A549 (cell line): ENCODE results near the gene SPEF1.

ENCODE experiments used
- CHD2 ChIP-seq: fragments of 150-350 bp; IDR thresholded peaks from 2 replicates; pipeline ENCODE4 v1.6.1; 2014; ENCODE audit warnings: low read length; ENCODE audit not compliant: partially characterized antibody
- EP300 ChIP-seq, 2 experiments: fragments of >200 bp; sonication (Bioruptor Twin); formaldehyde crosslinking; IDR thresholded peaks; 2 replicates in 1 of 2; 3 replicates in 1 of 2; pipeline ENCODE4 v1.6.1; 2016 to 2017
- ESRRA ChIP-seq: fragments of 150-350 bp; IDR thresholded peaks from 2 replicates; pipeline ENCODE4 v1.6.1; 2014; ENCODE audit warnings: mild to moderate bottlenecking, low read length, borderline replicate concordance
- FOSL2 ChIP-seq, 2 experiments: fragments of 450-650 bp in 1 of 2; fragments of >200 bp in 1 of 2; sonication (Bioruptor Twin) in 1 of 2; formaldehyde crosslinking; IDR thresholded peaks; 2 replicates each; pipeline versions ENCODE4 v1.5.0 to v1.6.1; 2016 to 2020; ENCODE audit warnings: mild to moderate bottlenecking in 1 of 2, moderate library complexity in 1 of 2
- MAZ ChIP-seq: fragments of 150-350 bp; IDR thresholded peaks from 2 replicates; pipeline ENCODE4 v1.6.1; 2014; ENCODE audit warnings: antibody characterized with exemption, low read depth, low read length, borderline replicate concordance
- NPAS2 ChIP-seq: fragments of 250-450 bp; sonication (Bioruptor Pico); IDR thresholded peaks from 2 replicates; pipeline ENCODE4 v1.8.0; 2022; ENCODE audit warnings: mild to moderate bottlenecking, moderate library complexity, borderline replicate concordance
- POLR2A ChIP-seq: IDR thresholded peaks from 2 replicates; pipeline ENCODE4 v1.6.1; 2012; ENCODE audit warnings: mild to moderate bottlenecking, low read length
- RAD21 ChIP-seq, 2 experiments: fragments of >200 bp in 1 of 2; sonication (Bioruptor Twin) in 1 of 2; formaldehyde crosslinking in 1 of 2; IDR thresholded peaks in 1 of 2; conservative IDR thresholded peaks in 1 of 2; 2 replicates in 1 of 2; 3 replicates in 1 of 2; pipeline ENCODE4 v1.6.1; 2012 to 2018; ENCODE audit warnings: inconsistent platforms in 1 of 2
- RFX5 ChIP-seq: fragments of 450-650 bp; IDR thresholded peaks from 2 replicates; pipeline ENCODE4 v1.7.1; 2014; ENCODE audit warnings: antibody characterized with exemption, mild to moderate bottlenecking, moderate library complexity
- ZFP36 ChIP-seq: fragments of 450-650 bp; IDR thresholded peaks from 2 replicates; pipeline ENCODE4 v1.6.1; 2014; ENCODE audit warnings: borderline replicate concordance; ENCODE audit not compliant: partially characterized antibody
- TF ChIP-seq, protein P1 (sequence below): fragments of >200 bp; sonication (Bioruptor Twin); formaldehyde crosslinking; IDR thresholded peaks from 3 replicates; pipeline ENCODE4 v1.5.1; 2016
- TF ChIP-seq, protein P2 (sequence below): fragments of 450-650 bp; IDR thresholded peaks from 2 replicates; pipeline ENCODE4 v1.6.1; 2014; ENCODE audit warnings: antibody characterized with exemption
- TF ChIP-seq, protein P3 (sequence below): fragments of 200-600 bp; sonication (generic); IDR thresholded peaks from 2 replicates; pipeline ENCODE4 v1.6.1; 2016; ENCODE audit warnings: antibody characterized with exemption, mild to moderate bottlenecking, moderate library complexity

DNA sequence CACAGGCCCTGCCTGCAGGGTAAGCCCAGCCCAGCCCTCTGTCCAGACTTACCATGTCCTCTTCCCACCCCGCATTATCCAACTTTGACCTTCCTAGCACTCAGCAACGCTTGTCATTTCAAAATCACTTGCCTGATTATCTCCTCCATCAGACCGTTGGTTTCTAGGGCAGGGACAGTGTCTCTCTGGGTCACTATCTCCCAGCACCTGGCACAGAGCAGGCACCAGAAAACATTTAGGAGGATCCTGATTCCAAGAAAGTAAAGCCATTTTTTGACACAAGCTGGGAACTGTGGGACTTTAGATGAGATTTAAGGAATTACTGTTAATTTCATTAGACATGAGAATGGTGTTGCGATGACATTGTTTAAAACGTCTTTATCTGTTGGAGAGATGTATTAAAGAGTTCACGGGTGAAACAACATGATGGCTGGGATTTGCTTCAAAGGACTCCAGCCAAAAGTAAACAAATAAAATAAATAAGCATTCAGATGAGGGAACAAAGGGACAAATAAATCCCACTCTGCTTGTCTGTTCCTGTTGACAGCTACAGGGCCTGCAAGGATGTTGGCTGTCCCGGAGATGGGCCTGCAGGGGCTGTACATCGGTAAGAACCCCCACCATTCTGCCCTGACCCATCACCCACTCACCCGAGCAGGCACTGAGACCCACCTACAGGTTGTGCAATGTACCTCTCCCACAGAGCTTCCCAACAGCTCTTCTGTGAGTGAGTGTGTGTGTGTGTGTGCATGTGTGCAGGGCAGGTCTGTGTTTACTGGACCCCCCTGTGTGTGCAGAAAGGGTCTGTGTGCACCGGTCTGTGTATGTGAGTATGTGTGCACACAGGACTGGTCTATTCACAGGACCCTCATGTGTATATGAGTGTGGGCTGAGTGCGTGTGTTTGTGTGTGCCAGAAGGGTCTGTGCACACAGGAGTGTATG lies 42.9 kb downstream of the SPEF1 start:
- no peak for TF ChIP-seq CHD2
- no peak for TF ChIP-seq NPAS2
- TF ChIP-seq, protein P1, sequence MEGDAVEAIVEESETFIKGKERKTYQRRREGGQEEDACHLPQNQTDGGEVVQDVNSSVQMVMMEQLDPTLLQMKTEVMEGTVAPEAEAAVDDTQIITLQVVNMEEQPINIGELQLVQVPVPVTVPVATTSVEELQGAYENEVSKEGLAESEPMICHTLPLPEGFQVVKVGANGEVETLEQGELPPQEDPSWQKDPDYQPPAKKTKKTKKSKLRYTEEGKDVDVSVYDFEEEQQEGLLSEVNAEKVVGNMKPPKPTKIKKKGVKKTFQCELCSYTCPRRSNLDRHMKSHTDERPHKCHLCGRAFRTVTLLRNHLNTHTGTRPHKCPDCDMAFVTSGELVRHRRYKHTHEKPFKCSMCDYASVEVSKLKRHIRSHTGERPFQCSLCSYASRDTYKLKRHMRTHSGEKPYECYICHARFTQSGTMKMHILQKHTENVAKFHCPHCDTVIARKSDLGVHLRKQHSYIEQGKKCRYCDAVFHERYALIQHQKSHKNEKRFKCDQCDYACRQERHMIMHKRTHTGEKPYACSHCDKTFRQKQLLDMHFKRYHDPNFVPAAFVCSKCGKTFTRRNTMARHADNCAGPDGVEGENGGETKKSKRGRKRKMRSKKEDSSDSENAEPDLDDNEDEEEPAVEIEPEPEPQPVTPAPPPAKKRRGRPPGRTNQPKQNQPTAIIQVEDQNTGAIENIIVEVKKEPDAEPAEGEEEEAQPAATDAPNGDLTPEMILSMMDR: no peak
- no peak for TF ChIP-seq RAD21 (conservative IDR thresholded peaks at IDR 0.05 in 1 of 2, IDR thresholded peaks at IDR 0.05 in 1 of 2)
- no peak for TF ChIP-seq FOSL2 (IDR thresholded peaks at IDR 0.05)
- no peak for TF ChIP-seq FOSL2 (CRISPR knock-in tag; IDR thresholded peaks at IDR 0.05)
- no peak for TF ChIP-seq ZFP36
- TF ChIP-seq, protein P2, sequence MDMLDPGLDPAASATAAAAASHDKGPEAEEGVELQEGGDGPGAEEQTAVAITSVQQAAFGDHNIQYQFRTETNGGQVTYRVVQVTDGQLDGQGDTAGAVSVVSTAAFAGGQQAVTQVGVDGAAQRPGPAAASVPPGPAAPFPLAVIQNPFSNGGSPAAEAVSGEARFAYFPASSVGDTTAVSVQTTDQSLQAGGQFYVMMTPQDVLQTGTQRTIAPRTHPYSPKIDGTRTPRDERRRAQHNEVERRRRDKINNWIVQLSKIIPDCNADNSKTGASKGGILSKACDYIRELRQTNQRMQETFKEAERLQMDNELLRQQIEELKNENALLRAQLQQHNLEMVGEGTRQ: no peak
- no peak for TF ChIP-seq POLR2A
- no peak for TF ChIP-seq RFX5
- no peak for TF ChIP-seq MAZ
- TF ChIP-seq EP300 (IDR thresholded peaks at IDR 0.05): no peak
- TF ChIP-seq ESRRA: no peak
- TF ChIP-seq, protein P3, sequence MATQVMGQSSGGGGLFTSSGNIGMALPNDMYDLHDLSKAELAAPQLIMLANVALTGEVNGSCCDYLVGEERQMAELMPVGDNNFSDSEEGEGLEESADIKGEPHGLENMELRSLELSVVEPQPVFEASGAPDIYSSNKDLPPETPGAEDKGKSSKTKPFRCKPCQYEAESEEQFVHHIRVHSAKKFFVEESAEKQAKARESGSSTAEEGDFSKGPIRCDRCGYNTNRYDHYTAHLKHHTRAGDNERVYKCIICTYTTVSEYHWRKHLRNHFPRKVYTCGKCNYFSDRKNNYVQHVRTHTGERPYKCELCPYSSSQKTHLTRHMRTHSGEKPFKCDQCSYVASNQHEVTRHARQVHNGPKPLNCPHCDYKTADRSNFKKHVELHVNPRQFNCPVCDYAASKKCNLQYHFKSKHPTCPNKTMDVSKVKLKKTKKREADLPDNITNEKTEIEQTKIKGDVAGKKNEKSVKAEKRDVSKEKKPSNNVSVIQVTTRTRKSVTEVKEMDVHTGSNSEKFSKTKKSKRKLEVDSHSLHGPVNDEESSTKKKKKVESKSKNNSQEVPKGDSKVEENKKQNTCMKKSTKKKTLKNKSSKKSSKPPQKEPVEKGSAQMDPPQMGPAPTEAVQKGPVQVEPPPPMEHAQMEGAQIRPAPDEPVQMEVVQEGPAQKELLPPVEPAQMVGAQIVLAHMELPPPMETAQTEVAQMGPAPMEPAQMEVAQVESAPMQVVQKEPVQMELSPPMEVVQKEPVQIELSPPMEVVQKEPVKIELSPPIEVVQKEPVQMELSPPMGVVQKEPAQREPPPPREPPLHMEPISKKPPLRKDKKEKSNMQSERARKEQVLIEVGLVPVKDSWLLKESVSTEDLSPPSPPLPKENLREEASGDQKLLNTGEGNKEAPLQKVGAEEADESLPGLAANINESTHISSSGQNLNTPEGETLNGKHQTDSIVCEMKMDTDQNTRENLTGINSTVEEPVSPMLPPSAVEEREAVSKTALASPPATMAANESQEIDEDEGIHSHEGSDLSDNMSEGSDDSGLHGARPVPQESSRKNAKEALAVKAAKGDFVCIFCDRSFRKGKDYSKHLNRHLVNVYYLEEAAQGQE: no peak
